GM23248 (cell line): ENCODE data around the gene ACSF2.

Source experiments
- EZH2 ChIP-seq: fragments of 200-600 bp; sonication (generic); IDR thresholded peaks from 2 replicates; pipeline ENCODE4 v1.6.1; 2018; ENCODE audit warnings: antibody characterized with exemption, mild to moderate bottlenecking; ENCODE audit not compliant: insufficient read depth, poor library complexity, severe bottlenecking
- EZH2phosphoT487 ChIP-seq: fragments of 200-600 bp; sonication (generic); IDR thresholded peaks from 2 replicates; pipeline ENCODE4 v1.6.1; 2018; ENCODE audit warnings: antibody characterized with exemption, moderate library complexity, mild to moderate bottlenecking, low read depth; ENCODE audit not compliant: insufficient read depth

DNA sequence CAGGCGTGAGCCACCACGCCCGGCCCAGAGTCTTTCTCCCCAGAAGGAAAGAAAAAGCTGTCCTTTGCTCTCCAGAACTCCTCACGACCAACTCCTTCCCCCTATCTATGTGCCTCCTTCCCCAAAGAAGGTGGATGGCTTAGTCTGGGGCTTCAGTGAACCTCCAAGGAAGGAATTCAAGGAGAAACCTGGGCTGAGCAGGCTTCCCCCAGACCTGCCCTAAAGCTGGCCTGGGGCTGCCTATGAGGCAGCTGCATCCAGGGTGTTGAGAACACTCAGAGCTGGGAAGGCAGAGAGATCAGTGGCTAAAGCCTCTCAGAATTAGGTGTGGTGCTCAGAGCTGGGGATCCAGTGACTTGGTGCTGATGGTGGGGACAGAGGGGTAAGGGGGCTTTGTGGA is 3.8 kb downstream of the ACSF2 start:
- TF ChIP-seq EZH2phosphoT487: no peak
- TF ChIP-seq EZH2: no peak
